GM12864 (cell line): Measurements from ENCODE around the gene PCSK1N.

ENCODE experiments used
- DNase-seq: peaks from one replicate; pipeline ENCODE4 v3.0.0-alpha.2; 2011; ENCODE audit warnings: low read depth
- H3K4me3 ChIP-seq: 2 replicates; pipeline ENCODE4 v1.5.1; 2011; ENCODE audit warnings: mild to moderate bottlenecking, low read depth, low read length, control low read depth
- TF ChIP-seq, protein P1 (sequence below): IDR thresholded peaks from 2 replicates; pipeline ENCODE4 v1.5.1; 2011; ENCODE audit warnings: low read depth, mild to moderate bottlenecking, moderate library complexity, low read length, control low read depth, inconsistent platforms; ENCODE audit errors: missing control alignments

Gene PCSK1N

DNA sequence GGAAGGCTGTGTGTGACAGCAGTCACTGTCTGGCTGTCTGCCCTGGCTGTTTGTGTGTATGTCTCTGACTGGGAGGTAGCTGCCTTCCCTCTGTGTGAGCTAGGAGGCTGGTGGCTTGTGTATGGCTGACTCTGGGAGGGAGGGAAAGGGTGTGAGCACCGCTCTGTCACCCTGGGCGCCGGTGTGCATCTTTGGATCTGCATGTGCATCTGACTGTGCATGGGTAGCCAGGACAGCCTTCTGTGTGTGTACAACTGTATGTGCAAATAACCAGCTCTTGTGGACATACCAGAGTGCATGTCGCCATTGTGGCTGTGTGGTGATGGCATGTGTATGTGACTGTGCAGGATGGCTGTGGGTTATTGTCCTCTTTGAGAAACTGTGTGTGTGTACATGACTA, 16.5 kb downstream of the PCSK1N start:
- TF ChIP-seq, protein P1, sequence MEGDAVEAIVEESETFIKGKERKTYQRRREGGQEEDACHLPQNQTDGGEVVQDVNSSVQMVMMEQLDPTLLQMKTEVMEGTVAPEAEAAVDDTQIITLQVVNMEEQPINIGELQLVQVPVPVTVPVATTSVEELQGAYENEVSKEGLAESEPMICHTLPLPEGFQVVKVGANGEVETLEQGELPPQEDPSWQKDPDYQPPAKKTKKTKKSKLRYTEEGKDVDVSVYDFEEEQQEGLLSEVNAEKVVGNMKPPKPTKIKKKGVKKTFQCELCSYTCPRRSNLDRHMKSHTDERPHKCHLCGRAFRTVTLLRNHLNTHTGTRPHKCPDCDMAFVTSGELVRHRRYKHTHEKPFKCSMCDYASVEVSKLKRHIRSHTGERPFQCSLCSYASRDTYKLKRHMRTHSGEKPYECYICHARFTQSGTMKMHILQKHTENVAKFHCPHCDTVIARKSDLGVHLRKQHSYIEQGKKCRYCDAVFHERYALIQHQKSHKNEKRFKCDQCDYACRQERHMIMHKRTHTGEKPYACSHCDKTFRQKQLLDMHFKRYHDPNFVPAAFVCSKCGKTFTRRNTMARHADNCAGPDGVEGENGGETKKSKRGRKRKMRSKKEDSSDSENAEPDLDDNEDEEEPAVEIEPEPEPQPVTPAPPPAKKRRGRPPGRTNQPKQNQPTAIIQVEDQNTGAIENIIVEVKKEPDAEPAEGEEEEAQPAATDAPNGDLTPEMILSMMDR, result no peak
- DNase-seq, result no peak

GRCh38 chrX:48818098-48818497, 17.3 kb downstream of the PCSK1N start:
- TF ChIP-seq, protein P1, result no peak
- H3K4me3 ChIP-seq, result no peak overlapping the region

More for the DNA sequence above, 16.5 kb downstream of the PCSK1N start:
- no peak overlapping the region for H3K4me3 ChIP-seq

DNA sequence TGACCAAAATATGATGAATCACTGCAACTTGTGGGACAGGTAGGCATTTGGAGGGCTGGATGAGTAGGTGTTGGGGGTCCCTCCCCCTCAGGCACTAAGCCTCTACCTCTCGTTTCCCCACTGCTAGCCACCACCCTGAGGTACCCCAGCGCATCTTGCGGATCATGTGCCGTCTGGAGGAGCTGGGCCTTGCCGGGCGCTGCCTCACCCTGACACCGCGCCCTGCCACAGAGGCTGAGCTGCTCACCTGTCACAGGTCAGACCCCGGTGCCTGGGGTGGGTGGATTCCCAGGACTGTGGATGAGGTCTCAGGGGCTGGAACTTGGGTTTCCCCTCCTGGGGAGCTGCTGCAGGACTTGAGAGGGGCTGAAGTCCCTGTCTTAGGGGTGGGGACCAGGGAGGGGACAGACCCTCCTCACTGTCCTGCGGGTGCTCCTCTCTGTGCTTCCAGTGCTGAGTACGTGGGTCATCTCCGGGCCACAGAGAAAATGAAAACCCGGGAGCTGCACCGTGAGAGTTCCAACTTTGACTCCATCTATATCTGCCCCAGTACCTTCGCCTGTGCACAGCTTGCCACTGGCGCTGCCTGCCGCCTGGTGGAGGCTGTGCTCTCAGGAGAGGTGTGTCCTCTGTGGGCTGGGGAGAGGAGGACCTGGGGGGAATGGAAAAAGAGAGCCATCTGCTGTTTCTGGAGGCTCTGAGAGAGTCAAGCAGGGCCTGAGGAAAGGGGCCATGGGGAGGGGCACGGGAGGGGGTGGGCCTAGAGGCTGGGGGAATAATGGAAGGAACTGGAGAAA, 19.2 kb downstream of the PCSK1N start:
- TF ChIP-seq, protein P1, result no peak
- DNase-seq, result no peak
- no peak overlapping the region for H3K4me3 ChIP-seq

More at GRCh38 chrX:48818098-48818497, 17.3 kb downstream of the PCSK1N start:
- DNase-seq, result no peak

GRCh38 chrX:48815266-48815665, 20.1 kb downstream of the PCSK1N start:
- TF ChIP-seq, protein P1, result no peak
- no peak for DNase-seq
- no peak overlapping the region for H3K4me3 ChIP-seq

- H3K4me3 ChIP-seq, result no peak overlapping the region
- TF ChIP-seq, protein P1, result no peak
- no peak for DNase-seq
Observed at GRCh38 chrX:48814722-48815121, 20.7 kb downstream of the PCSK1N start.

DNA sequence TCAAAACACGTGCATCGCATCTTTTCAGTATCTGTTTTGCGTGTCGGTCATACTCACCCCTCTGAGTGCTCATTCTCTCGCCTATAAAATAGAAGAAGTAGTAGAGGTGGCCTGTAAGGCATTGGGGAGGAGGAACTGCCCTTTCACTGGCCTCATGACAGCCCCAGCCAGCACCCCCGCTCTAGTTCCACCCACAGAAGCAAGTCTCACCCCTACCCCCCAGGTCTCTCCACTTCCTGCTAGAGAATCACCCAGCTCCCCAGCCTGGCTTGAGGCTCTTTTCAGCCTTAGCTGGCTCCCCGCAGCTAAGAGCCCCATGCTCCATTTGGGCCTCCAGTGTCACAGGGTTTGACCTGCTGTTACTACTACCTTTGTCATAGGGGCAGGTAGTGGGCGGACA, 21.8 kb downstream of the PCSK1N start:
- no peak overlapping the region for H3K4me3 ChIP-seq
- TF ChIP-seq, protein P1, result no peak
- no peak for DNase-seq

GRCh38 chrX:48806081-48806480, 29.3 kb downstream of the PCSK1N start:
- no peak for DNase-seq
- TF ChIP-seq, protein P1, result no peak
- H3K4me3 ChIP-seq, result no peak overlapping the region
